HEK293 (cell line): ENCODE results near the gene KLHDC4.

Experiments used
- CTCF ChIA-PET: fragments of 350-600 bp; formaldehyde crosslinking; extraction: SDS; loops from one replicate; lab custom pipeline; 2021; ENCODE audit warnings: antibody characterized with exemption; lab: Yijun Ruan, JAX
- POLR2A ChIA-PET: fragments of 300-600 bp; formaldehyde crosslinking; extraction: SDS; loops from one replicate; lab custom pipeline; 2020; ENCODE audit warnings: antibody characterized with exemption, inconsistent platforms; lab: Yijun Ruan, JAX
- H3K27ac ChIP-seq: fragments of 200-500 bp; sonication (Bioruptor generic); 2 replicates; pipeline ENCODE4 v1.5.1; 2014; ENCODE audit warnings: low read depth, low read length, control low read depth, inconsistent platforms; ENCODE audit errors: extremely low read depth
- H3K36me3 ChIP-seq, 2 experiments: fragments of 200-500 bp in 1 of 2; sonication (Bioruptor generic) in 1 of 2; 1 replicate in 1 of 2; 2 replicates in 1 of 2; pipeline ENCODE4 v1.5.1; 2014 to 2017; ENCODE audit warnings: inconsistent platforms in 2 of 2, low read length in 2 of 2; ENCODE audit not compliant: control insufficient read depth in 2 of 2, insufficient read depth in 1 of 2
- H3K4me1 ChIP-seq: fragments of 200-500 bp; sonication (Bioruptor generic); 2 replicates; pipeline ENCODE4 v1.5.1; 2014; ENCODE audit warnings: mild to moderate bottlenecking, low read length, inconsistent platforms; ENCODE audit not compliant: control insufficient read depth, insufficient read depth
- H3K4me3 ChIP-seq: 2 replicates; pipeline ENCODE4 v1.5.1; 2011; ENCODE audit warnings: low read depth, mild to moderate bottlenecking, control low read depth, low read length, moderate library complexity
- H3K9me3 ChIP-seq: fragments of 200-500 bp; sonication (Bioruptor generic); 2 replicates; pipeline ENCODE4 v1.5.1; 2014; ENCODE audit warnings: low read depth, low read length, inconsistent platforms; ENCODE audit not compliant: control insufficient read depth, insufficient read depth
- ELK4 ChIP-seq: IDR thresholded peaks from 2 replicates; pipeline ENCODE4 v1.6.1; 2011; ENCODE audit warnings: mild to moderate bottlenecking, low read depth, low read length, borderline replicate concordance
- KLF17 ChIP-seq: fragments of 450-650 bp; formaldehyde crosslinking; IDR thresholded peaks from 2 replicates; pipeline ENCODE4 v1.5.1; 2016; ENCODE audit warnings: missing biosample characterization, missing genetic modification characterization
- TRIM28 ChIP-seq: IDR thresholded peaks from 2 replicates; pipeline ENCODE4 v1.6.1; 2011; ENCODE audit warnings: low read length, control low read depth, borderline replicate concordance
- ZBTB11 ChIP-seq: fragments of 450-650 bp; formaldehyde crosslinking; conservative IDR thresholded peaks from 2 replicates; pipeline ENCODE4 v1.5.1; 2016; ENCODE audit warnings: low read depth, missing biosample characterization, missing genetic modification characterization
- ZNF10 ChIP-seq: fragments of 450-650 bp; formaldehyde crosslinking; IDR thresholded peaks from 2 replicates; pipeline ENCODE4 v1.5.1; 2017; ENCODE audit warnings: missing biosample characterization, missing genetic modification characterization
- ZNF155 ChIP-seq: fragments of 450-650 bp; formaldehyde crosslinking; IDR thresholded peaks from 2 replicates; pipeline ENCODE4 v1.5.1; 2016; ENCODE audit warnings: missing biosample characterization, missing genetic modification characterization
- ZNF169 ChIP-seq: fragments of 450-650 bp; formaldehyde crosslinking; IDR thresholded peaks from 2 replicates; pipeline ENCODE4 v1.5.1; 2016; ENCODE audit warnings: missing biosample characterization, missing genetic modification characterization
- ZNF2 ChIP-seq: fragments of 450-650 bp; formaldehyde crosslinking; IDR thresholded peaks from 2 replicates; pipeline ENCODE4 v1.5.1; 2016; ENCODE audit warnings: missing biosample characterization, missing genetic modification characterization
- ZNF311 ChIP-seq: fragments of 450-650 bp; formaldehyde crosslinking; IDR thresholded peaks from 2 replicates; pipeline ENCODE4 v1.5.1; 2017; ENCODE audit warnings: missing biosample characterization, missing genetic modification characterization, borderline replicate concordance
- ZNF501 ChIP-seq: fragments of 450-650 bp; formaldehyde crosslinking; IDR thresholded peaks from 2 replicates; pipeline ENCODE4 v1.5.1; 2016; ENCODE audit warnings: missing biosample characterization, missing genetic modification characterization
- ZNF777 ChIP-seq: fragments of 450-650 bp; formaldehyde crosslinking; IDR thresholded peaks from 2 replicates; pipeline ENCODE4 v1.5.1; 2017; ENCODE audit warnings: missing biosample characterization, missing genetic modification characterization, borderline replicate concordance
- ZSCAN23 ChIP-seq: fragments of 450-650 bp; formaldehyde crosslinking; IDR thresholded peaks from 2 replicates; pipeline ENCODE4 v1.5.1; 2016; ENCODE audit warnings: missing biosample characterization, missing genetic modification characterization
- TF ChIP-seq, protein P1 (sequence below): fragments of 450-650 bp; formaldehyde crosslinking; IDR thresholded peaks from 2 replicates; pipeline ENCODE4 v1.5.1; 2016; ENCODE audit warnings: missing biosample characterization, missing genetic modification characterization
- TF ChIP-seq, protein P2 (sequence below): fragments of 450-650 bp; formaldehyde crosslinking; IDR thresholded peaks from 2 replicates; pipeline ENCODE4 v1.5.1; 2016; ENCODE audit warnings: missing biosample characterization, missing genetic modification characterization

Gene KLHDC4

DNA sequence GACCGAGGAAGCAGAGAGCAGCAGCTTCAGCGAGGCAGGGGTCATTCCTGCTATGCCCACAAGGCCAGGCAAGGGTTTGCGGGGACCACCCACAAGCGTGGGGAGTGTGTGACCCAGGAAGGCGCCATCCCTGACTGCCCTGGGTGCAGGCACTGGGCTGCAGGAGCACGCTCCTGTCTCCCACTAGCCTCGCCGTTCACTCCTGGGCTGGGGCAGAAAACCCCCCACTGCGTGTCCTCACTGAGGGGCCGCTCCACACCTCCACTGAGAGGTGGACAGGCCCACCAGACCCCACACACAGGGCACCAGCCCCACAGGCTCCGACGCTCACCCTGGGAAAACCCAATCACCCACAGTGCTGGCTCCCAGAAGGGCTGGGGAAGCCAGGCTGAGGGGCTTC is 56.1 kb downstream of the KLHDC4 start (continued):
- TF ChIP-seq, protein P1, sequence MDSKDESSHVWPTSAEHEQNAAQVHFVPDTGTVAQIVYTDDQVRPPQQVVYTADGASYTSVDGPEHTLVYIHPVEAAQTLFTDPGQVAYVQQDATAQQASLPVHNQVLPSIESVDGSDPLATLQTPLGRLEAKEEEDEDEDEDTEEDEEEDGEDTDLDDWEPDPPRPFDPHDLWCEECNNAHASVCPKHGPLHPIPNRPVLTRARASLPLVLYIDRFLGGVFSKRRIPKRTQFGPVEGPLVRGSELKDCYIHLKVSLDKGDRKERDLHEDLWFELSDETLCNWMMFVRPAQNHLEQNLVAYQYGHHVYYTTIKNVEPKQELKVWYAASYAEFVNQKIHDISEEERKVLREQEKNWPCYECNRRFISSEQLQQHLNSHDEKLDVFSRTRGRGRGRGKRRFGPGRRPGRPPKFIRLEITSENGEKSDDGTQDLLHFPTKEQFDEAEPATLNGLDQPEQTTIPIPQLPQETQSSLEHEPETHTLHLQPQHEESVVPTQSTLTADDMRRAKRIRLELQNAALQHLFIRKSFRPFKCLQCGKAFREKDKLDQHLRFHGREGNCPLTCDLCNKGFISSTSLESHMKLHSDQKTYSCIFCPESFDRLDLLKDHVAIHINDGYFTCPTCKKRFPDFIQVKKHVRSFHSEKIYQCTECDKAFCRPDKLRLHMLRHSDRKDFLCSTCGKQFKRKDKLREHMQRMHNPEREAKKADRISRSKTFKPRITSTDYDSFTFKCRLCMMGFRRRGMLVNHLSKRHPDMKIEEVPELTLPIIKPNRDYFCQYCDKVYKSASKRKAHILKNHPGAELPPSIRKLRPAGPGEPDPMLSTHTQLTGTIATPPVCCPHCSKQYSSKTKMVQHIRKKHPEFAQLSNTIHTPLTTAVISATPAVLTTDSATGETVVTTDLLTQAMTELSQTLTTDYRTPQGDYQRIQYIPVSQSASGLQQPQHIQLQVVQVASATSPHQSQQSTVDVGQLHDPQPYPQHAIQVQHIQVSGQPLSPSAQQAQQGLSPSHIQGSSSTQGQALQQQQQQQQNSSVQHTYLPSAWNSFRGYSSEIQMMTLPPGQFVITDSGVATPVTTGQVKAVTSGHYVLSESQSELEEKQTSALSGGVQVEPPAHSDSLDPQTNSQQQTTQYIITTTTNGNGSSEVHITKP (tag by site-specific recombination) = no peak
- TF ChIP-seq ZNF311 (tag by site-specific recombination) = no peak
- TF ChIP-seq, protein P2, sequence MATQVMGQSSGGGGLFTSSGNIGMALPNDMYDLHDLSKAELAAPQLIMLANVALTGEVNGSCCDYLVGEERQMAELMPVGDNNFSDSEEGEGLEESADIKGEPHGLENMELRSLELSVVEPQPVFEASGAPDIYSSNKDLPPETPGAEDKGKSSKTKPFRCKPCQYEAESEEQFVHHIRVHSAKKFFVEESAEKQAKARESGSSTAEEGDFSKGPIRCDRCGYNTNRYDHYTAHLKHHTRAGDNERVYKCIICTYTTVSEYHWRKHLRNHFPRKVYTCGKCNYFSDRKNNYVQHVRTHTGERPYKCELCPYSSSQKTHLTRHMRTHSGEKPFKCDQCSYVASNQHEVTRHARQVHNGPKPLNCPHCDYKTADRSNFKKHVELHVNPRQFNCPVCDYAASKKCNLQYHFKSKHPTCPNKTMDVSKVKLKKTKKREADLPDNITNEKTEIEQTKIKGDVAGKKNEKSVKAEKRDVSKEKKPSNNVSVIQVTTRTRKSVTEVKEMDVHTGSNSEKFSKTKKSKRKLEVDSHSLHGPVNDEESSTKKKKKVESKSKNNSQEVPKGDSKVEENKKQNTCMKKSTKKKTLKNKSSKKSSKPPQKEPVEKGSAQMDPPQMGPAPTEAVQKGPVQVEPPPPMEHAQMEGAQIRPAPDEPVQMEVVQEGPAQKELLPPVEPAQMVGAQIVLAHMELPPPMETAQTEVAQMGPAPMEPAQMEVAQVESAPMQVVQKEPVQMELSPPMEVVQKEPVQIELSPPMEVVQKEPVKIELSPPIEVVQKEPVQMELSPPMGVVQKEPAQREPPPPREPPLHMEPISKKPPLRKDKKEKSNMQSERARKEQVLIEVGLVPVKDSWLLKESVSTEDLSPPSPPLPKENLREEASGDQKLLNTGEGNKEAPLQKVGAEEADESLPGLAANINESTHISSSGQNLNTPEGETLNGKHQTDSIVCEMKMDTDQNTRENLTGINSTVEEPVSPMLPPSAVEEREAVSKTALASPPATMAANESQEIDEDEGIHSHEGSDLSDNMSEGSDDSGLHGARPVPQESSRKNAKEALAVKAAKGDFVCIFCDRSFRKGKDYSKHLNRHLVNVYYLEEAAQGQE (tag by site-specific recombination) = no peak
- no peak for TF ChIP-seq ZNF155 (tag by site-specific recombination)
- no peak for TF ChIP-seq KLF17 (tag by site-specific recombination)
- no peak for TF ChIP-seq ZNF169 (tag by site-specific recombination)
- TF ChIP-seq ELK4 = no peak
- no peak for TF ChIP-seq ZSCAN23 (tag by site-specific recombination)
- TF ChIP-seq, all 188 proteins: peak for 0

DNA sequence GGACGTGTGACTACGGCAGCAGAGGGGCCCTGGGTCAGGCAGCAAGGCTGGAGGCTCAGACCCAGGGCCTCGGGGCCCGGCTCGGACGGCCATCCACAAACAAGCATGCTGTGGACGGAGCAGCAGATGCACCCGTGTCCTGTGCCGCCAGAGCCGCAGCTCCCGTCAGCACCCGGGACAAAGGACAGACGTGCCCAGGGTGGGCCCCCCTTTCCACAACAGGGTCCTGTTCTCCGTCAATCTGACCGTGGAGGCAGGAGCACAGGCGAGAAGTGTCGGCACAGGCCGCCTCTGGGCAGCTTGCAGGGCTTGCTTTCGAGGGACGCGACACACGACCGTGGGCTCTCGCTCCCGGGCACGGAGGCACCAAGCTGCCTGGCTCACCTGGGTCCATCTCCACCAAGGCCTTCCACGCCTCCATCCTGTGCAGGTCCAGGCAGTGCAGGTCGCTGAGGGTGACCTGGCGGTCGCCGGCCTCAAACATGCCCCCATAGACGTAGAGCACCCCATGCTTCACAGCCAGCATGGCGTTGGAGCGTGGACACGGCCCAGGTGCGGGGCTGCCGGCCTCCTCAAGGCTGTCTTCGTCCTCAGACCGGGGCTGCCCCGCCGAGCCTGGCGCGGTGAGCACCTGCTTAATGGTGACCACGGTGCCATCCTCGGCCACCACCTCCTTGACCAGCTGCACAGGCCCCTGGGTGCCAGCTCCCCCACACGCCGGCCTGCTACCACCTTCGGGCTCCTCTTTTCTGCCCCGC is 56.7 kb downstream of the KLHDC4 start:
- Histone ChIP-seq H3K36me3 (peaks cover 0 to 65% of the 10 kb centered on the region in 2 experiments; a peak in 2 of 3 replicates), H3K27ac (no peak overlapping the region), H3K9me3 (no peaks in the 10 kb centered on the region)
- CTCF ChIA-PET = no interaction called here
- POLR2A ChIA-PET = no interaction called here
- TF ChIP-seq ZNF2 (tag by site-specific recombination) (no peak), ZNF777 (tag by site-specific recombination) (no peak), ZNF10 (tag by site-specific recombination) (no peak), ZNF501 (tag by site-specific recombination) (no peak), ZBTB11 (tag by site-specific recombination) (no peak), TRIM28 (no peak)
- TF ChIP-seq, all 188 proteins: peak for 0
- no peak overlapping the region for H3K4me3 ChIP-seq
- H3K4me1 ChIP-seq = no peaks in the 10 kb centered on the region
